GM21360 (cell line): ENCODE data around the gene PLEKHN1.

Experiments used
- ATAC-seq: cut with Tn5 transposase; IDR thresholded peaks from one replicate; pipeline ENCODE4 v1.9.1; 2021; ENCODE audit warnings: mild to moderate bottlenecking, moderate library complexity; ENCODE audit not compliant: unreplicated experiment

PLEKHN1 gene

GRCh38 chr1:959731-960362 lies 6.4 kb upstream of the PLEKHN1 start:
- ATAC-seq = no peak

GRCh38 chr1:960363-961131 lies 5.7 kb upstream of the PLEKHN1 start, which contains the start of gene KLHL17:
KLHL17 (plus strand) TSS chr1:960584; CDS start chr1:960694, 110 bp downstream.
- peak; percentile 46 for ATAC-seq

GRCh38 chr1:961132-961669 lies 5.1 kb upstream of the PLEKHN1 start:
- no peak for ATAC-seq

DNA sequence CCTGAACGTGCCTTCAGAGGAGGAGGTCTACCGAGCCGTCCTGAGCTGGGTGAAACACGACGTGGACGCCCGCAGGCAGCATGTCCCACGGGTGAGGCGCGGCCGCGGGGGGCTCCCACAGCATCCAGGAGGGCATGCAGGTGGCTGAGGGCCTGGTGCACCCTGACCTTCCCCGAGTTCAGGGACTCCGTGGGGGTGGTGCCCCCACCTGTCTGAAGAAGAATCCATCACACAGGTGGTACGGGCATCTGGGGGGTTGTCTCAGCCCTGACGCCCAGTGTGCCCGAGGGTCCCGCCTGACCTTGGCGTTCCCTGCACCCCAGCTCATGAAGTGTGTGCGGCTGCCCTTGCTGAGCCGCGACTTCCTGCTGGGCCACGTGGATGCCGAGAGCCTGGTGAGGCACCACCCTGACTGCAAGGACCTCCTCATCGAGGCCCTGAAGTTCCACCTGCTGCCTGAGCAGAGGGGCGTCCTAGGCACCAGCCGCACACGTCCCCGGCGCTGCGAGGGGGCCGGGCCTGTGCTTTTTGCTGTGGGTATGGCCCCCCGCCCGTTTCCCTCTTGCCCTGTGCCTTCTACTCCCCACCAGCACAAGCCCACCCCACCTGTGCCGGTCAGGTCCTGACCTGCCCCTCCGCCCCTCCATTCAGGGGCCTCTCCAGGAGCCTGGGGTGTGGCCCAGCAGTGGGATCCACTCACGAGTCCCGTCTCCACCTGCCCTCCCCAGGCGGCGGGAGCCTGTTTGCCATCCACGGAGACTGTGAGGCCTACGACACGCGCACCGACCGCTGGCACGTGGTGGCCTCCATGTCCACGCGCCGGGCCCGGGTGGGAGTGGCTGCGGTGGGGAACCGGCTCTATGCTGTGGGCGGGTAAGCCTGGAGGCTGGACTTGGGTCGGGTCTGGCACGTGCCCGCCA lies 3.6 kb upstream of the PLEKHN1 start:
- ATAC-seq = no peak

DNA sequence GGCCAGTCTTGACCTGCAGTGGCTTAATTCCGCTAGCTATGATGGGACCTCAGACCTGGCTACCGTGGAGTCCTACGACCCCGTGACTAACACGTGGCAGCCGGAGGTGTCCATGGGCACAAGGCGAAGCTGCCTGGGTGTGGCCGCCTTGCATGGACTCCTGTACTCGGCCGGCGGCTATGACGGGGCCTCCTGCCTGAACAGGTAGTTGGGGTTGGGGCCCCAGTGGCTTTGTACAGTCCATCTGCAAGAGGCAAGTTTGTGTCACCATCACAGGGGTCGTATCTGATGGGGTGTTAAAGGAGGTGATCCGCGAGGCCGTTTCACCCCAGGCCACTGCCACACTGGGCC lies 3.0 kb upstream of the PLEKHN1 start:
- ATAC-seq = no peak

DNA sequence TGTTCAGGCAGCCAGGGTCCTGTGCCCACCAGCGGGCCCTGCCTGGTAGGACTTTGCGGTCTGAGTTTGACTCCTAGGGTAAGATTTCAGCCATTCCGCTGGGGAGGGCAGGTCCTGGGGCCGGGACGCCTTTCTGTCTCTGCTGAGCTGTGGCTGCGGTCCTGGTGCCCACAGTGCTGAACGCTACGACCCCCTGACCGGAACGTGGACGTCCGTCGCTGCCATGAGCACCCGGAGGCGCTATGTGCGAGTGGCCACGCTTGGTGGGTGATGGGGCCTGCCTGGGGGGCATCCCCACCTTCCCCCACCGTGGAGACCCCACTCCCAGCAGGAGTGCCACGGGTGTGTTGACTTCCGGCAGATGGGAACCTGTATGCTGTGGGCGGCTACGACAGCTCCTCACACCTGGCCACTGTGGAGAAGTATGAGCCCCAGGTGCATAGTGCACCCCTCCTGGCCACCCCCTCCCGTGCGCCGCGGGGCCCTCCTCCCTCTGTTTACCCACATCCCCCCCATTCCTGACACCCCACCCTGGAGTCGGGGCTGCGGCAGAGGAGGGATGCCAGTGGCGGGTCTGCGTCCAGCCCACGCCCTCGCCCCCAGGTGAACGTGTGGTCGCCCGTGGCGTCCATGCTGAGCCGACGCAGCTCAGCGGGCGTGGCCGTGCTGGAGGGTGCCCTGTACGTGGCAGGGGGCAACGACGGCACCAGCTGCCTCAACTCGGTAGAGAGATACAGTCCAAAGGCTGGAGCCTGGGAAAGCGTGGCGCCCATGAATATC lies 2.3 kb upstream of the PLEKHN1 start:
- no peak for ATAC-seq

DNA sequence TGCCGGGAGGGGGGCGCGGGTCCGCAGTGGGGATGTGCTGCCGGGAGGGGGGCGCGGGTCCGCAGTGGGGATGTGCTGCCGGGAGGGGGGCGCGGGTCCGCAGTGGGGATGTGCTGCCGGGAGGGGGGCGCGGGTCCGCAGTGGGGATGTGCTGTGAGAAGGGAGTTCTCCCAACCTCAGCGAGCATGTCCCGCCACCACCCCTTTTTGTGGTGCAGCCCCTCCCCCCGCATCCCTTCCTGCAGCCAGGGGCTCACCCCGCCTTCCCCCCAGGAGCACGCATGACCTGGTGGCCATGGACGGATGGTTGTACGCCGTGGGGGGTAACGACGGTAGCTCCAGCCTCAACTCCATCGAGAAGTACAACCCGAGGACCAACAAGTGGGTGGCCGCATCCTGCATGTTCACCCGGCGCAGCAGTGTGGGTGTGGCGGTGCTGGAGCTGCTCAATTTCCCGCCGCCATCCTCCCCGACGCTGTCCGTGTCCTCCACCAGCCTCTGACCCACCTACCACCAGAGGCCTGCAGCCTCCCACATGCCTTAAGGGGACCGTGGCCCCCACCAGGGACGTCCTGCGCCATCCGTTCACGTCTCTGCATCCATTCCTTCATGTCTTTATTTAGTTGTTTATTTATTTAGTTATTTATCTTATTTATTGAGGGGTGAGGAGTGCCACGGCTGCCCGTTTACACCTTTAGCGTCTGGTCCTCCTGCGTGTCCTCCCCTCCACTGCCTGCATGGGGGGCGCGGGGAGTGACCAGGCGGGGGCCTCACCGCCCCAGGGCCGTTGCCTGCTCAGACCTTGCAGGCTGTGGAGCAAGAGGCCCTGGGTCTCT lies 1.4 kb upstream of the PLEKHN1 start:
- ATAC-seq = no peak

- no peak for ATAC-seq
Measured at GRCh38 chr1:965526-966134, 652 bp upstream of the PLEKHN1 start.

GRCh38 chr1:966704-967300 lies 520 bp downstream of the PLEKHN1 start:
- peak; percentile 64 for ATAC-seq

- no peak for ATAC-seq
Measured at GRCh38 chr1:967466-968343, 1.4 kb downstream of the PLEKHN1 start.

DNA sequence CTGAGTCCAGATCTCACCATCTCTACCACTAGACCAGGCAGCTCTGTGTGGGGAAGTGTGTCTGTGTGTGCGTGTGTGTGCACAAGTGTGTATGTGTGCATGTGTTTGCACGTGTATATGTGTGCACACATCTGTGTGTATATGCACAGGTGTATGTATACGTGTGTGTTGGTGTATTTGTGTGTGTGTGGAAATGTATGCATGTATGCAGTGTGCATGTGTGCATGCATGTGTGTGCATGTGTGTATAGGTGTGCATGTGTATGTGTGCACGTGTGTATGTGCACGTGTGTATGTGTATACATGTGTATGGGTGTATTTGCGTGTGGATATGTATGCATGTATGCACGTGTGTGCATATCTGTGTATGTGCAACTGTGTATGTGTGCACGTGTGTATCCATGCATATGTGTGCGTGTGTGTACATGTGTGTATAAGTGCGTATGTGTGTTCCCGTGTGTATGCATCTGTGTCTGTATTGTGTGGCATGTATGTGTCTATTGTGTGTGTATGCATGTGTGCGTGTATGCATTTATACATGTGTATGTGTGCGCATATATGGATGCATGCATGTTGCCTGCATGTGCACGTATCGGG lies 3.1 kb downstream of the PLEKHN1 start:
- no peak for ATAC-seq

DNA sequence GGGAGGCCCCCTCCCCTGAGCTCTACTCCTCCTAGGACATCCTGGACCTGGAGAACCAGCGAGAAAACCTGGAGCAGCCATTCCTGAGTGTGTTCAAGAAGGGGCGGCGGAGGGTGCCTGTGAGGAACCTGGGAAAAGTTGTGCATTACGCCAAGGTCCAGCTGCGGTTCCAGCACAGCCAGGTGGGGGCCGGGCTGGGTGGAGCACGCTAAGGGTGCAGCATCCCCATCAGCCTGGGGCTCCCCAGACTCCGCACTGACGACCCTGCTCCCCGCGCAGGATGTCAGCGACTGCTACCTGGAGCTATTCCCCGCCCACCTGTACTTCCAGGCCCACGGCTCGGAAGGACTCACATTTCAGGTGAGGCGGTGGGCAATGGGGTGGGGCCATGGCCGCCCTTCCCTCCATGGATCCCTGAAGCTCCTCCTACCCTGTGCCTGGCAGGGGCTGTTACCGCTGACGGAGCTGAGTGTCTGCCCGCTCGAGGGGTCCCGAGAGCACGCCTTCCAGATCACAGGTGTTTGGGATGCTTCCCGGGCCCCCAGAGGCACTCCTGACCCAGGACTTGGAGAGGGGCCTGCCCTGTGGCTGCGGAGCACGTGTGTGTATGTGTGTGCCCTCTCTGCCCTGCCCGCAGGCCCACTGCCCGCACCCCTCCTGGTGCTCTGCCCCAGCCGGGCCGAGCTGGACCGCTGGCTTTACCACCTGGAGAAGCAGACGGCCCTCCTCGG lies 4.1 kb downstream of the PLEKHN1 start:
- no peak for ATAC-seq

- no peak for ATAC-seq
Measured at GRCh38 chr1:970973-971730, 4.9 kb downstream of the PLEKHN1 start.

- ATAC-seq = no peak
Measured at GRCh38 chr1:971751-972506, 5.6 kb downstream of the PLEKHN1 start.

GRCh38 chr1:972726-973458 lies 6.6 kb downstream of the PLEKHN1 start:
- no peak for ATAC-seq
